CD4-positive, alpha-beta T cell treated with Interleukin-17A for 1 hour (primary cell): ENCODE data around the gene SPTBN1.

ENCODE experiments used
- DNase-seq: peaks from one replicate; pipeline ENCODE4 v3.0.0-alpha.2; 2020

Gene SPTBN1

DNA sequence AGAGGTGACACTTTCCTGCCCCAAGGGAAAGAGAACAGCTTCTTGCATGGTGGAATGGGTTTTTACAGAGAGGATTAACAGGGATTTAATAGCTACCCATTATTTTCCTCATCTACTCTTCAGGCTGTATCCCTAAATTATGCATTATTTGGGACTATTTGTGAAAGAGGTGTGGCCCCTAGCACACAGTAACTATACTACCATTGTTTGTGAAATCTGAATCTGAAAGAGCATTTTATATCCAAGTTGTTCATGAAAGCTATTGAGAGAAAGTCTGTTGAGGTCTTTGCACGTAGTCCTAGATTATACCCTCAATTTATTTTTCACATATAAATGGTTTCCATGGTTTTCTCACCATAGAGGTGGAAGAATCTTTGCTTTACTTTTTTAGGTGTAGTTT lies 78.1 kb downstream of the SPTBN1 start:
- no peak for DNase-seq

DNA sequence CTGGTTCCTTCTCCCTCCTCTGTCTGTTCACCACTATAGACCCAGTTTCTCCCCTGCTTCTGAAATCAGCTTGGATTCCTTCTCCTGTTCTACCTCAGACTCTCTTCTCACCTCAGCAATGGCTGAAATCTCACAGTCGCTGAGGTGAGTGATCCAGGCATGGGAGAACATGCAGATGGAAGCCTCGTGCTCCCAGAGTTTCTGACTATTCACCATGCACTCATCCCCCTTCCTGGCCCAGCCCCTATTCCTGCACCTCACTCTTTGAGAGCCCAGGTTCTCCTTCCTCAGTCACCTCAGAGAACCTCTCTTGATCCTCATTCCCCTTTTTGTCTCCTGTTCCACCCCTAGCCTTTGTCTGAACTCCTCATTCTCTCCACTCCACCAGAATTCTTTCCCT lies 78.5 kb downstream of the SPTBN1 start:
- no peak for DNase-seq

DNA sequence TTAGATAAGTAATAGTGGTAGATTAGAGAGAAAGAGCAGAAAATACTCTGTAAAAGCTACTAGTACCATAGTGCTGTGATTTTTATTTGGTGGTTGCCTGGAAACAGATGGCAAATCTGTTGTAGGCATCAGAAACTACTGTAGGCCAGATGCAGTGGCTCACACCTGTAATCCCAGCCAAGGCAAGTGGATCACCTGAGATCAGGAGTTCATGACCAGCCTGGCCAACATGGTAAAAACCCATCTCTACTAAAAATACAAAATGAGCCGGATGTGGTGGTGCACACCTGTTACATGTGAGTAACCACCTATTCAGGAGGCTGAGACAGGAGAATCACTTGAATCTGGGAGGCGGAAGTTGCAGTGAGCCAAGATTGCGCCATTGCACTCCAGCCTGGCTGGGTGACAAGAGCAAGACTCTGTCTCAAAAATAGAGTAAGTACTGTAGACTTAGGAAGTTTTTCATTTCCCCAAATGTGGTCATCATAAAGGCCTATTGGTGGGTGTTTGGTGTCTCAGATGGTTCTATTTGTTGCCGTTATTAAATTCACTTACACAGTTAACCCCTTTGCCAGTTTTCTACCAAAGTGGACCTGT lies 79.6 kb downstream of the SPTBN1 start:
- DNase-seq, result peak; percentile 13

DNA sequence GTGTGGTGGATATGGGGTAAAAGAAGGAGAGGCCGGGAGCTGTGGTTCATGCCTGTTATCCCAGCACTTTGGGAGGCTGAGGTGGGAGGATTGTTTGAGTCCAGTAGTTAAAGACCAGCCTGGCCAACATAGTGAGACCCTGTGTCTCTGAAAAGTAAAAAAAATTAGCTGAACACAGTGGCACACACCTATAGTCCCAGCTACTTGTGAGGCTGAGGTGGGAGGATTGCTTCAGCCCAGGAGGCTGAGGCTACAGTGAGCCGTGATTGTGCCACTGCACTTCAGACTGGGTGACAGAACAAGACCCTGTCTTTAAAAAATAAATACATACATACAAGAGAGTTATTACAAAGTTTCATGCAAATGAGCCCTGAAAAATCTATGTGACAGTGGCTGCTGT lies 80.6 kb downstream of the SPTBN1 start:
- no peak for DNase-seq

DNA sequence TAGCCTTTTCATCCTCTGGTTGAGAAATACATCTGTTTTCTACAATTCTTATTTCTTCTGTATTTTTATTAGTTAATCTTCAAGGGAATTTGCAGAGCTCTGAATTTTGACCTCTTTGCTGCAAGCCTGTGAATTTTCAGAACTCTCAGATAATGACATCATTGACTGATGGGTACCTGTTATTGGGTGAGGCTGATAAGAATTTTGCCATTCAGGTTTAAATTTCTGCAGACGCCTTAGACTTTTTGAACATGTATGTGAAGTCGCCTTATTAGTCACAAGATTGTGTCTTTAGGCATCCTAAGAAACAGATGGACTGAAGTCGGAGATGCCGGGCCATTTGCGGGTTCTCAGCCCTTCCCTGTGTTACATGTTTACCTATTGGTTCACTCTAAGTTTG lies 82.4 kb downstream of the SPTBN1 start:
- DNase-seq, result no peak

DNA sequence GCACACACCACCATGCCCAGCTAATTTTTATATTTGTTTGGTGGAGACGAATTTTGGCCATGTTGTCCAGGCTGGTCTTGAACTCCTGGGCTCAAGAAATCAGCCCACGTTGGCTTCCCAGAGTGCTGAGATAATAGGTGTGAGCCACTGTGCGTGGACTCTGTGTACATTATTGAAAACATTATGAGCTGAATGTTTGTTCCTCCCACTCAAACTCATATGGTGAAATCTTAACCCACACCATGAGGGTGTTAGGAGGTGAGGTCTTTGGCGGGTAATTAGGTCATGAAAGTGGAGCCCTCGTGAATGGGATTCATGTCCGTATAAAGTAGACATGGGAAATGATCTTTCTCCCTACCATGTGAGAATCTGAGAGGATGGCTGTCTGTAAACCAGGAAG lies 83.6 kb downstream of the SPTBN1 start:
- no peak for DNase-seq

DNA sequence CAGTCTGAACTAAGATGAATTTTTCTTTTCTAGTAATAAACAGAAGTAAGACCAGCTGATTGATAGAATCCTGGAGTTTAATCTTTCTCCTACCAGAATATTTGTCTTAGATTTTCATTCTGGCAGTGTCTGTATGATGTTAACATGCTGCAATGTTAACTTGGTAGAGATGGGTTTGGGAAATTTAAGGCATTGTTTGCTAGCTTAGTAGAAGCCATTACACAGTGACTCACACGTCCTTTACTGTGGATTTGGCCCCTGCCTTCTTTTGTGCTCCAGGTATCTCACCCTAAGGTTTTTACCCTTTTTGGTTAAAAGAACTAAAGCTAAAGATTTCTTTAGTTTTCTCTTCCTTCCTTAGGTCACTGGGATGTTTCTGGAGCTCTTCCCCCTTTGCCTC lies 84.1 kb downstream of the SPTBN1 start:
- no peak for DNase-seq

DNA sequence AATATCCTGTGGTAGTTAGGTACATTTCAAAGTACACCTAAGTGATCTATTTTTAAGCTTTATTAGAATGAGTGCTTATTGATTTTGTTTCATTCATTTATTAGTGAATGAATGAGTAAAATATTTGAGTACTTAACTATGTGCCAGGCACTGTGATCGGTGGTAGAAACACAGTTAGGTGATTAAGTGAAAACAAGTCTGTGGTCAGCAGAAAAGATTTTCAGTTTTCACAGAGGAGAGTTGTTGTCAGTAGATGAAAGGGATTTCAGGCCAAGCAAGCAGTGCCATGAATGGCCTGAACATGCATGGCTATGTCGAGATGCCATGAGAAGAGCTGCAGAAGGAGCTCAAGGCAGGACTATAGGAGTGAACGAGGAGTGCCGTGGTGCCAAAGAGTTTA lies 85.9 kb downstream of the SPTBN1 start:
- no peak for DNase-seq

DNA sequence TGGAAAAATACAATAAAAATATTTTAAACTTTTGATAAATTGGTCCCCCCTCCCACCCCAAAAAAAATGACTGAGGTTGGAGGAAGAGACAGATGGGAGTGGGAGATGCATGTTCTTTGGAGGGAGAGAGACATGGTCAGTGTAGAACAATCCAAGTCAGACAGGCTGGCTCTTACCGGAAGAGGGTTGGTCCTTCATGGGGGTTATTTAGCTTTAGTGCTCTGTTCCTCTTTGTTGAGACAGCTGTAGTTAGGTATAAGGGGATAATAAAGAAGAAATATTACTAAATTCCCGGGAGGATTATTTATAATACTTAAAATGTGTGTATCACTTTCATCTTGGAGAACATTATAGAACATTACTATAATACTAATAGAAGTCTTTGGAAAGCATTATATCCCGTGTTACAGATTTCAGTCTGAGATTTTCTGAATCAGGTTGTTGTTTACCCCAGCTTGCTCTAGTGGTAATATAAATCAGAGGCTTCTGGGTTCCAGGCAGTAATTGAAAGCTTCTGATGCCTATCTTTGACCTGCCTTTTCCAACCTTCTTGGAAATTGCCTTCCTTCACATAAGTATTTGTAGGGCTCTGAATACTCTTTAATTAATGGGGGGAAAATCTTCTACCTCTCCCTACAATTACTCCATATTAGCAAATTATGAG lies 87.7 kb downstream of the SPTBN1 start:
- DNase-seq, result no peak

DNA sequence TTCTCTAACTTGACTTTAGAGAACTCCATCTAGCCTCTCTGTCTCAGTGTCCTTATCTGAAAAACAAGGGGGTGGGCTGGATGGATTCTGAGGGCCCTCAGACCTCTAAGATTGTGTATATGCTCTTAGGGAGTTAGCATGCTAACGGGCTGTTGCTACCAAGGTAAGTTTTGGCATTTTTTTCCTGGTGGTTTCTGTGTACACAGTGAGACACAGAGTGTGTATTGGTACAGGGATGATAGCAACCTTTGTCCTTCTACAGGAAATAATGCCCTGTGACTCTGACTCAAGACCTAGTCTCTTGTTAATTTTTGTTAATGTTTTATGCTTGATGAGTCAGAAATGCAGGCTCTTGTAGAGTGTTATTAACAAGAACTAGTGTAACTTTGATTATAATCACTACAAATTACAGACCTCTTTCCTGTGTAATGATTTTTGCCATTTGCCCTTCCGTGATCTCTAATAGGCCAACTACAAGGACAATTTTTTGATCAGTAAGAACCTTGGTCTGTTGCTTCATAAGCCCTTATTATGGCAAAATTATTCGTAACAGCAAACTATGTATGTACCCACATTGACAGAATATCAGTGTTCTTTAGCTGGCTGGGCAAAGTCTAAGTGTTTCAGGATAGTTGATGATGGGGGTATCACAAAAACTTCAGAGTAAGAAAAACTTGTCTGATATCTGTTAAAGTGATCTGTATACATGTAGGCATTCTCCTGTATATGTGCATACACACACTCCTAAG lies 89.7 kb downstream of the SPTBN1 start:
- no peak for DNase-seq

DNA sequence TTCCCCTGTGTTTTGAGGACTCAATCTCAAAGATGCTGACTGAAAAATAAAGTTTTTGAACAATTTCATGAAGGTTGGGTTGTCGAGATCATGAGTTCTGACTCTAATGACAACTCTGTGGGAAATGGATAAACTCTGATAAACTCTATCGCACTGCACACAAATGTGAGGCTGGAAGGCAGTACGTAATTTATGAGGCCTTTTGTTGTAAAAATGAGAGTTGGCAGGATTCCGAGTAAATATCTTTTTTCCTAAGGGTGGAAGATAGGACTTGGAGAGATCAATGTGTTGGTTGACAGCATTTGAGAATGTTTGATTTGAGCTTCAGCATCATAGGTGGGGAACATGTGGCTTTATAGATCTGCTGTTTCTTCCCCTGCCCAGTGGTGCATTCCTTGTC lies 90.4 kb downstream of the SPTBN1 start:
- no peak for DNase-seq

DNA sequence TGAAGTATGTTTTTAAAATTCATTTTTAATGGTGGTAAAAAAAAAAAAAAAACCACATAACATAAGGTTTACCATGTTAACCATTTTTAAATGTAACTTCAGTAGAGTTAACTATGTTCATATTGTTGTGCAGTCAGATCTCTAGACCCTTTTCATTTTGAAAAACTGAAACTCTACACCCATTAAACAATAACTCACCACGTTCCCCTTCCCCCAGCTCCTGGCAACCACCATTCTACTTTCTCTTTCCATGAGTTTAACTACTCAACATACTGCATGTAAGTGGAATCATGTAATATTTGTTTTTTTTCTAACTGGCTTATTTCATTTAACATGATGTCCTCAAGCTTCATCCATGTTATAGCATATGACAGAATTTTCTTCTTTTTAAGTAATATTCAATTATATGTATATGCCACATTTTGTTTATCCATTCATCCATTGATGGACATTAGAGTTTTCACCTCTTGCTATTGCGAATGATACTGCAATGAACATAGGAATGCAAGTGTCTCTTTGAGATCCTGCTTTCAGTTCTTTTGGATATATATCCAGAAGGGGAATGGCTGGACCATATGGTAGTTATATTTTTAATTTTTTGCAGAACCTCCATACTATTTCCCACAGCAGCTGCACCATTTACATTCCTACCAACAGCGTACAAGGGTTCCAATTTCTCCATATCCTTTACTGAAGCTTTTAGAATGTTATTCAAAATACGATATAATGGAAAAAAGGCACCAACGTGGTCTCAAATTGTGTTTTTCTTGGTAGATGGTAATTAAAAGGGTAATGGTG lies 91.0 kb downstream of the SPTBN1 start:
- DNase-seq, result no peak

DNA sequence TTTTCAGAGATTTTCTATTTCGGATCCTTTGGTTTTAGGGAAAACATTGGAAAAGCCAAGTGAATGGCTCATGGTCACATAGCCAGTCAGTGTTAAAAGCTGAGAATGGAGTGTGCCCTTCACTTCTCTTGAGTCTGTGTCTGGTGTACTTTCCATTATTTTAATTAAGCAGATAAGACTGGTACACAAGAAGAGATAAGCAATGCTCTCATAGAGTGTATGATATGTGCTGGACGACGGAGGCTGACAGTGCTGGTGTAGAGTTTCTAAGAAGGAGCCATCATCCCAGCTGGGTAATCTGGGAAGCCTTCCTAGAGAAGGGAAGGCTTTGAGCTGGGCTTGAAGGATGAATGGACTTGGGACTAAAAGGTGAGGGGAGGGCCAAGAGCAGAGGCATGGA lies 93.3 kb downstream of the SPTBN1 start:
- DNase-seq, result no peak

DNA sequence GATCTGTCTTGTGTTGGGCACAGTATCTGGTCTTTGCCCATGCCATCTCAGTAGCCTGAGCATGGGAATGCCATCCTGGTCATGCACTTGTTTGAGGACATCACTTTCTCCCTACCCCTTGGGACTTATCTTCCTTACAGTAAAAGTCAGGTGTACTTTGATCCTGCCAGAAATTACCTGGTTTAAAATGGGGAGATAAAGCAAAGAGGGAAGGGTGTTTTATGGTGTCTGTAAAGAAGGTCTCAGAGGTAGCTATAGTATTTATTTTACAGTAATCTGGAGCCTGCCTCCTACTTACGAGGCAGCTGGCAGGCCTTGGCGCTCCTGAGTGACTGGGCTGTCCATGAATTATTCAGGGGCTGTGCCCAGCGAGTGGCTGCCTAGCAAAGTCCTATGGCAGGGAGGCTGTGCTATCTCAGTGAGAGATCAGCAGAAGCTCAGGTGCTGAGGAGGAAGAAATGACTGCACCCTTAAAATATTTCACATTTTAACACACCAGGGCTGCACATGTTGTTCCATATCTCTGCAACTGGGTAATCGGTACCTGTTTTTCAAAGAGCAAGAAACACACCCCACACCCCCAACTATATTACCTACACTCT lies 93.9 kb downstream of the SPTBN1 start:
- DNase-seq, result no peak

DNA sequence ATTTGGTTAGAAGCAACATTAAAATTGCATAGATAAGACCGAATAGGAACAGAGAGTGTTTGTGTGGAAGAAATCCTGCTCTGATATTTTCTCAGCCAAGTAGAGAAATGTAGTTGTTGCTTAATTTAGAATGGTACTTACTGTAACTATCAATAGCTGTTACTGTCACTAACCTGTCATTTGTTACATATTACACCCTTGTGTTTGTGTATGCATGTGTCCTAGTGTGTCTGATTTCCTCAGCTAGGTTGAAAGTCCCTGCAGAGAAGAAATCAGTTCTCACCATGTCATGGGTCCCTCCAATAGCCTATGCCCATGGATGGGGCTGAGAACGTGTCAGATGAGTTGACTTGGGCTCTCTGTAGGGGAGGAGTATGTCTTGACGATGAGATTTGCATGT lies 94.4 kb downstream of the SPTBN1 start:
- DNase-seq, result no peak

DNA sequence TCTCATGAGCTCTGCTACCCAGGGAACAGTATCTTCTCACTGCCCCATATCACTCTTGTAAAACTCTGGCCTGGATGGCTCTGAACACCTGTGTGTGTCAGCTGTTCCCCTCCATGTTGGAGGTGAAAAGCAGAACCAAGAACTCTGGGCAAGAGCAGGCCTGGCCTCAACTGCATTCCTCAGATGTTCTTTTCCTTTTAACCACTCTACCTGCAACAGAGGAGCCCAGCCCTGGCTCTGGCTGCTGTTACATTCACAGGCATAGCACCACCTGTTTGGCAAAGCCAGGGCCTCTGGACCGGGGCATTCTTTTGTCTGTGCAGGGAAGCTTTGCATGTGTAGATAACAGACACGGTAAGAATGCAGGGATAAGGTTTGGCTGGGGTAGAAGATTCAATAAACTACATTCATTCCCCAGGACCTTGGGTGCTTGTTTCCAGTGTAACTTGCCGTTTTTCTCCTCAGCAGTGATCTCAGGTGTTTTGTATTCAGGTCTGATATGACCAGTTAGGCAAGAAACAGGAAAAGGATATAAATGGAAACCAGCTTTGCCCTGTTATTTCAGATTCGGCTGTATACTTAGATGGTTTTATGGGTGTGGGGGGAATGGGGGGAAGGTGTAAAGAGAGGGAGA lies 95.1 kb downstream of the SPTBN1 start:
- DNase-seq, result no peak

DNA sequence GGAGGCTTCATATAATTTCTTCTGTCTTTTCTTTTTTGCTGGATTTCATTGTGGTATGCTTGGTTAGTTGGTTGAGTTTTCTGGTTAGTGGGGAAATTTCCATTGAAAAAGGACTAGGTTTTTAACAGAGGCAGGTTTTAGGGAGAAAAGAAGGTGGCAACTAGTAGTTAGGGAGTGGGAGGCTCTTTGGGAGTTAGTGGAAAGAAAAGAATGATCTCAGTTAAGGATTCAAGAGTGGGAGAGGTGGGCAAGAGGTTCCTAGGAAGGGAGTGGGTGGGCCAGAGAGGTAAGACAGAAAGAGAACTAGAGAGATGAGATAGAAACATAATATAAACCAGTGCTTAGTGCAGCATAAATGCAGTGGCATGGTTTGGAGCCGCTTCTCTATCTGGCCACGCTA lies 96.9 kb downstream of the SPTBN1 start:
- DNase-seq, result no peak

DNA sequence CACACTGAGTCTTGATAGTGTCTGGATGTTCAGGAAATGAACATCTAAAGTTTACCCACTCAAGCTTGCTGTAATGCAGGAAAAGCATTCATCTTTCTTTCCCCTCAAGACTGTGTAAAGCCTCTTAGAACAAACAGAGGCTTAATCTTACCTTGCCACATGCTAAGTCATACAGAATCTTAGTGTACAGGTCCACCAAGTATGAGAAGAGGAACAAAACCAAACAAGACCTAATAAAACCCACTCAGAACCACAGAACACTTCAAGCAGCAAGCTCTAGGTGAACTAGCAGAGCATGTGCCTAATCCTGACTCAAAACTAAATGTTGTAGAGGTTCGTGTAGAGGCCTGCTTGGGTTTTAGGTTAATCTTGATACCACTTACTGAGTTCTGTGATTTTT lies 97.6 kb downstream of the SPTBN1 start:
- DNase-seq, result no peak

DNA sequence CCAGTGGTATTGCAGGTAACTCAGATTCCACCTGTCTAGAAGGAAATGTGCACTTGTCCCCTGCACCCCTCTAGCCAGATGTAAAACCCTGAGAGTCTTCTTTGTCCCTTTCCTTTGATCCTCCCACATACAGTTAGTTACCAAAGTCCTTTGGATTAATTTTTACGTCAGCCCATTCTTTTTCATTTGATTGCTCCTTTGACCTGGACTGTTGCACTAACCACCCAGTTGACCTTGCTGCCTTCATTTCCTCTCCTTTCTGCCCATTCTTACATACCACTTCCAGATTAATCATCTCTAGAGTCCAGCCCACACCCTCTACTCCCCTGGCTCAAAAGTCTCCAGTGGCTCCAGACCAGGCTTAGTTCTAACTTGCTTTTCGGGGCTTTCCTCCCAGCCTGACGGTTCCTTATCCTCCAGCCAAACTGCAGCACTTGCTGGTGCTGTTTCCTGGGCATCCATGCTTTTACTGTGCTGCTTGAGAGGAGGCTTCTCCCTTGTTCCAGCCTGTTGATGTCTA lies 99.3 kb downstream of the SPTBN1 start:
- no peak for DNase-seq

DNA sequence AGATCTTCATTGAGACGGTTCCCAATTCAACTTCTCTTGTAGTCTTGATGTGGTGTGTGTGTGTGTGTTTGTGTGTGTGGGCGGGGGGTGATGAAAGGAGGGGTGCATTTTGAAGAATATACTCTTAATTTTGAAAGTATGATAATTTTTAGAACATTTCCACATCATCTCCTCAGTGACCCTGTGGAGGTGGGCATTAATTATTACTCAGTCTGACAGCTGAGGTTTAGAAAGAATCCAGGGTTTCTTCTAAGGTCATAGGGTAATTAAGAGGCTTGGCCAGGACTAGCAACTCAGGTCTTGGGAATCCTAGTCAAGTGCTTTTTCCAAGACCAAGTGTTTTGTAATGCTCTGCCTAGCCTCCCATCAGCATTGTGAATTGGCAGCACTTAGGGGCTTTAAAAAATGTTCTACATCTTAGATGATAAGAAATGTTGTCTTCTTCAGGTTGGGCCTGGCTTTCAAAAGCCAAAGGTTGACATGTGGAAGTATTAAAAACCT lies 100.5 kb downstream of the SPTBN1 start:
- DNase-seq, result no peak

DNA sequence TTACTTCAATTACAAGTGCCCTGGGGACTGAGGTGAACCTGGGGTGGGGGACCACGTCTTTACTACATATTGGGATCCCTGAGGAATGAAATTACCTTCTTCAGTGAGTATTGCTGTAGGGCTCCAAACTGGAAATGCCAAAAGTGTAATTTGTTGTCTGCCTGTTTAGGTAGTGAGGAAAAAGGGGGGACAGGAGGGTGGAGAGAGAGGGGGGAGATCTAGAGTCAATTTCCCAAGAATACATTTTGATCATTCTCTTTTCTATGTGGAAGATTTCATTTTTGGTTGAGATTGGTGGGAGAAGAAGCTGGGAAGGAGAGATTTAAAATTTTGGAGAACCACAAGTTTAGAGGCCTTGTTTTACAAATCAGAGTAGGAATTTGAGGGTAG lies 101.1 kb downstream of the SPTBN1 start:
- DNase-seq, result no peak

DNA sequence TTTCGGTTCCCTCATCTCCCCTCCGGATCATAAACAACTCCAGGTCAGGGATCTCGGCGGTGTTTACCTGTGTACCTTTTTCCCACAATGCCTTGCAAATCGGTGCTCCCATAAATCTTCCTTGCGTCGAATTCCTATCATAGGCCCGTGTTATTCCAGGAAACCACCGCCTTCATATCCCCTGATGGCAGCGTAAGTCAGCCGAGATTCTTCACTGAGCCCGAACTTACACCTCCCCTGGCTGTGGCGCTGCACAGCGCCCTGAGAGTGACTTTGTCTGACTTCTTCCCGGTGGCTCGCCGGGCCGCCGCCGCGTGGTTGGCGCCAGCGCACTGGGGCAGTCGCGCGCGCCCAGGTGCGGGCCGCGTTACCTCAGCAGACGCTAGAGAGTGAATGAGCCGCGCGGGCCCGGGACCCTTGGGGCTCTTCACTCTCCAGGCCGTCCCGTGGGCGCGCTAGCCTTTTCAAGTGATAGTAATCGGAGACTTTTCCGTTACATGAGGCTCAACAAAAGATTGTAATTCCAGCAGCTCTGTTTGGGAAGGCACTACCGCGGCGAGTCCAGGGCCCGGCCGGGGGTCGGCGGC lies 101.6 kb downstream of the SPTBN1 start:
- peak; percentile 79 for DNase-seq
